GM18508 (cell line): ENCODE measurements around the gene KIF7.

ENCODE experiments used
- ATAC-seq: cut with Tn5 transposase; IDR thresholded peaks from one replicate; pipeline ENCODE4 v1.9.1; 2021; ENCODE audit warnings: moderate number of reproducible peaks; ENCODE audit not compliant: insufficient read depth, unreplicated experiment

Gene KIF7

GRCh38 chr15:89652131-89652530 lies 3.1 kb downstream of the KIF7 start:
- ATAC-seq, result no peak

- no peak for ATAC-seq
These were observed 5.6 kb downstream of the KIF7 start for GRCh38 chr15:89649716-89650115.

GRCh38 chr15:89649013-89649625 lies 6.1 kb downstream of the KIF7 start:
- no peak for ATAC-seq

- ATAC-seq, result no peak
These were observed 6.9 kb downstream of the KIF7 start for GRCh38 chr15:89648106-89649012.

- no peak for ATAC-seq
These were observed 7.9 kb downstream of the KIF7 start for GRCh38 chr15:89647191-89647851.

GRCh38 chr15:89646416-89647141 lies 8.7 kb downstream of the KIF7 start:
- no peak for ATAC-seq

- no peak for ATAC-seq
These were observed 9.6 kb downstream of the KIF7 start for GRCh38 chr15:89645680-89646079.

- no peak for ATAC-seq
These were observed 13.2 kb downstream of the KIF7 start for GRCh38 chr15:89642106-89642505.

- no peak for ATAC-seq
These were observed 14.2 kb downstream of the KIF7 start for GRCh38 chr15:89641053-89641452.

- ATAC-seq, result no peak
These were observed 15.0 kb downstream of the KIF7 start for GRCh38 chr15:89640245-89640644.

- ATAC-seq, result no peak
These were observed 21.7 kb downstream of the KIF7 start for GRCh38 chr15:89633585-89633984.

- no peak for ATAC-seq
These were observed 22.5 kb downstream of the KIF7 start for GRCh38 chr15:89632563-89633430.

GRCh38 chr15:89631902-89632264 lies 23.4 kb downstream of the KIF7 start:
- ATAC-seq, result no peak

- no peak for ATAC-seq
These were observed 24.0 kb downstream of the KIF7 start for GRCh38 chr15:89630974-89631901.

GRCh38 chr15:89630260-89630659 lies 25.0 kb downstream of the KIF7 start:
- ATAC-seq, result no peak

- ATAC-seq, result no peak
These were observed 25.4 kb downstream of the KIF7 start for GRCh38 chr15:89629829-89630228.

- no peak for ATAC-seq
These were observed 26.2 kb downstream of the KIF7 start for GRCh38 chr15:89628806-89629715.

GRCh38 chr15:89628301-89628700 lies 27.0 kb downstream of the KIF7 start:
- no peak for ATAC-seq
